ENCODE results near the gene CCT2.
"Not testable (repeated sequence)": the region's sequence is repeated elsewhere in the genome, so short reads cannot be mapped to it uniquely, and the experiment has no call there.

DNA sequence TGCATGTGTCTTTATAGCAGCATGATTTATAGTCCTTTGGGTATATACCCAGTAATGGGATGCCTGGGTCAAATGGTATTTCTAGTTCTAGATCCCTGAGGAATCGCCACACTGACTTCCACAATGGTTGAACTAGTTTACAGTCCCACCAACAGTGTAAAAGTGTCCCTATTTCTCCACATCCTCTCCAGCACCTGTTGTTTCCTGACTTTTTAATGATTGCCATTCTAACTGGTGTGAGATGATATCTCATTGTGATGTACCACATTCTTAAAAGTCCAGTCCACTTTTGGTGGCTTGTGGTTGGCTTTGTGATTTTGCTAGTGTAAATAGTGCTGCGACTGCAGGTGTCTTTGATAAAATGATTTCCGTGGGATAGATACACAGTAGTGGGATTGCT is 19.0 kb downstream of the CCT2 start:
- TF ChIP-seq NR2C2 (CRISPR knock-in tag; IDR thresholded peaks at IDR 0.05; ENCODE audit: borderline replicate concordance); MBD4 (IDR thresholded peaks at IDR 0.05; ENCODE audit: borderline replicate concordance, low read length); ZSCAN29 (CRISPR knock-in tag; conservative IDR thresholded peaks at IDR 0.05); YY1 (IDR thresholded peaks at IDR 0.05; ENCODE audit: insufficient read depth, insufficient replicate concordance, low read depth, low read length); ATF1 (CRISPR knock-in tag; IDR thresholded peaks at IDR 0.05): not testable (repeated sequence)
- TF ChIP-seq, protein P1, sequence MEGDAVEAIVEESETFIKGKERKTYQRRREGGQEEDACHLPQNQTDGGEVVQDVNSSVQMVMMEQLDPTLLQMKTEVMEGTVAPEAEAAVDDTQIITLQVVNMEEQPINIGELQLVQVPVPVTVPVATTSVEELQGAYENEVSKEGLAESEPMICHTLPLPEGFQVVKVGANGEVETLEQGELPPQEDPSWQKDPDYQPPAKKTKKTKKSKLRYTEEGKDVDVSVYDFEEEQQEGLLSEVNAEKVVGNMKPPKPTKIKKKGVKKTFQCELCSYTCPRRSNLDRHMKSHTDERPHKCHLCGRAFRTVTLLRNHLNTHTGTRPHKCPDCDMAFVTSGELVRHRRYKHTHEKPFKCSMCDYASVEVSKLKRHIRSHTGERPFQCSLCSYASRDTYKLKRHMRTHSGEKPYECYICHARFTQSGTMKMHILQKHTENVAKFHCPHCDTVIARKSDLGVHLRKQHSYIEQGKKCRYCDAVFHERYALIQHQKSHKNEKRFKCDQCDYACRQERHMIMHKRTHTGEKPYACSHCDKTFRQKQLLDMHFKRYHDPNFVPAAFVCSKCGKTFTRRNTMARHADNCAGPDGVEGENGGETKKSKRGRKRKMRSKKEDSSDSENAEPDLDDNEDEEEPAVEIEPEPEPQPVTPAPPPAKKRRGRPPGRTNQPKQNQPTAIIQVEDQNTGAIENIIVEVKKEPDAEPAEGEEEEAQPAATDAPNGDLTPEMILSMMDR (CRISPR knock-in tag; IDR thresholded peaks at IDR 0.05), result not testable (repeated sequence)
